BE2C (cell line): ENCODE results near the gene KRT33A.
"Not testable (repeated sequence)": the region's sequence is repeated elsewhere in the genome, so short reads cannot be mapped to it uniquely, and the experiment has no call there.

Experiments
- DNase-seq: peaks from one replicate; pipeline ENCODE4 v3.0.0-alpha.2; 2020
- H3K27me3 ChIP-seq: fragments of 250-450 bp; sonication (Bioruptor Pico); 2 replicates; pipeline ENCODE4 v1.5.1; 2020; ENCODE audit warnings: mild to moderate bottlenecking
- H3K36me3 ChIP-seq: fragments of 250-450 bp; sonication (Bioruptor Pico); 2 replicates; pipeline ENCODE4 v1.5.1; 2020; ENCODE audit warnings: mild to moderate bottlenecking
- H3K4me1 ChIP-seq: fragments of 250-450 bp; sonication (Bioruptor Pico); 2 replicates; pipeline ENCODE4 v1.5.1; 2020
- H3K4me3 ChIP-seq: 2 replicates; pipeline ENCODE4 v1.5.1; 2011; ENCODE audit warnings: low read depth, low read length
- H3K9me3 ChIP-seq: fragments of 250-450 bp; sonication (Bioruptor Pico); 2 replicates; pipeline ENCODE4 v1.5.1; 2020
- TF ChIP-seq, protein P1 (sequence below): IDR thresholded peaks from 2 replicates; pipeline ENCODE4 v1.5.1; 2012; ENCODE audit warnings: mild to moderate bottlenecking, low read depth, low read length

The KRT33A gene

DNA sequence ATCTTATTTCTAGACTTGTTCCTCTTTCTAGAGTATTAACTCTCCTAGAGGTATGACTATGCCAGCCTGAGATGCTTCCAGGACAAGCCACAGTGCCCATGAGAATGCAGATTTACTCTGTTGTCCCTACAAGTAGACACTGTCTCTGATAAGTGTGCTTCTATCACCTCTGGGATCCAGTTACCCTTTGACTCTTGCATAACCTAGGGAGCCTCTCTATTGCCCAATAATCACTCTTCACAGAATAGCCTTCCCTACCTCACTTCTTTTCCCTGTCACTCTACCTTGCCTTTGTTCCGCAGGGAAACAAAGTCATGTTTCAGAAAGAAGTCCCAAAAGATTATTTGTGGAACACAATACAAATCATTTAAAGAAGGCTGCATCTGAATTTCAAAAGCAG lies 33.1 kb upstream of the KRT33A start:
- Histone ChIP-seq H3K4me3 (no peak overlapping the region), H3K9me3 (no peaks in the 10 kb centered on the region; the same call in 1 of the 2 replicates), H3K27me3 (peaks cover 39% of the 10 kb centered on the region), H3K4me1 (no peaks in the 10 kb centered on the region), H3K36me3 (no peaks in the 10 kb centered on the region)
- DNase-seq, result no peak
- TF ChIP-seq, protein P1, sequence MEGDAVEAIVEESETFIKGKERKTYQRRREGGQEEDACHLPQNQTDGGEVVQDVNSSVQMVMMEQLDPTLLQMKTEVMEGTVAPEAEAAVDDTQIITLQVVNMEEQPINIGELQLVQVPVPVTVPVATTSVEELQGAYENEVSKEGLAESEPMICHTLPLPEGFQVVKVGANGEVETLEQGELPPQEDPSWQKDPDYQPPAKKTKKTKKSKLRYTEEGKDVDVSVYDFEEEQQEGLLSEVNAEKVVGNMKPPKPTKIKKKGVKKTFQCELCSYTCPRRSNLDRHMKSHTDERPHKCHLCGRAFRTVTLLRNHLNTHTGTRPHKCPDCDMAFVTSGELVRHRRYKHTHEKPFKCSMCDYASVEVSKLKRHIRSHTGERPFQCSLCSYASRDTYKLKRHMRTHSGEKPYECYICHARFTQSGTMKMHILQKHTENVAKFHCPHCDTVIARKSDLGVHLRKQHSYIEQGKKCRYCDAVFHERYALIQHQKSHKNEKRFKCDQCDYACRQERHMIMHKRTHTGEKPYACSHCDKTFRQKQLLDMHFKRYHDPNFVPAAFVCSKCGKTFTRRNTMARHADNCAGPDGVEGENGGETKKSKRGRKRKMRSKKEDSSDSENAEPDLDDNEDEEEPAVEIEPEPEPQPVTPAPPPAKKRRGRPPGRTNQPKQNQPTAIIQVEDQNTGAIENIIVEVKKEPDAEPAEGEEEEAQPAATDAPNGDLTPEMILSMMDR, result no peak

DNA sequence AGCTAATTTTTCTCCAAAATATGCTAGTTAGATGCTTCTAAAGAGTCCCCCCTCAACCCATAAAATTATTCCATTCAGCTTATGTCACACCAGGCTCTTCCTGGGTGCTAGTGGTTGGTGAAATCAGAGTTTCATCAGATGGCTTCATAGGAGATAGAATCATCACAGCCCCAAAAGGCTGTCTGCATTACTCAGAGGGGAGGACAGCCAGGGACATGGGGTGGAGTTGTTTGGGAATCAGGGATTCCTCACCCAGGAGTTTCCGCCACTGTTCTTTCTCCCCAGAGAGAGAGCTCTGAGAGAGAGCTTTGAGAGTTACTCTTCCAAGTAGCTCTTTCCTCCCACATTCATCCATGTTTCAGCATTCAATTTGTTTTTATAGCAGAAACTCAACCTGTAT lies 31.8 kb upstream of the KRT33A start:
- Histone ChIP-seq H3K27me3 (peaks cover 34% of the 10 kb centered on the region), H3K9me3 (no peaks in the 10 kb centered on the region; the same call in 1 of the 2 replicates), H3K4me3 (no peak overlapping the region), H3K4me1 (no peaks in the 10 kb centered on the region), H3K36me3 (no peaks in the 10 kb centered on the region)
- no peak for DNase-seq
- TF ChIP-seq, protein P1, result no peak

DNA sequence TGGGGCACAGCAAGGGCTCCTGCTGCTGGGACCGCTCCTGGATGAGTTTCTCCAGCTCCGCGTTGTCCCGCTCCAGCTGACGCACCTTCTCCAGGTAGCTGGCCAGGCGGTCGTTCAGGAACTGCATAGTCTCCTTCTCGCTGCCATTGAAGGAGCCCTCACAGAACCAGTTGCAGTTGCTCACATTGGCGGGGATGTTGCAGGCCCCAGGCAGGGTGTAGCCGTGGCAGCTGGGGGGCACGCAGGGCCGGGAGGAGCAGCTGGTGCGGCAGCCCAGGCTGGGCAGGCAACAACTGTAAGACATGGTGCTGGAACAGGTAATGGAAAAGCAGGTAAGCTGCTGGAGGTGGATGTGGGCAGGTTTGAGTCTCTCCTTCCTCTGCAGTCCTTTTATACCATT lies 31.3 kb upstream of the KRT33A start, which contains the start of gene KRT34:
TSS of gene KRT34 (minus strand) at position 364 of the 400 bp plus-strand sequence. CDS start at position 304, 60 bp downstream.
- not testable (repeated sequence) for H3K4me3 ChIP-seq, H3K9me3 ChIP-seq, H3K4me1 ChIP-seq, H3K36me3 ChIP-seq, DNase-seq
- peaks cover 35% of the 10 kb centered on the region for H3K27me3 ChIP-seq

DNA sequence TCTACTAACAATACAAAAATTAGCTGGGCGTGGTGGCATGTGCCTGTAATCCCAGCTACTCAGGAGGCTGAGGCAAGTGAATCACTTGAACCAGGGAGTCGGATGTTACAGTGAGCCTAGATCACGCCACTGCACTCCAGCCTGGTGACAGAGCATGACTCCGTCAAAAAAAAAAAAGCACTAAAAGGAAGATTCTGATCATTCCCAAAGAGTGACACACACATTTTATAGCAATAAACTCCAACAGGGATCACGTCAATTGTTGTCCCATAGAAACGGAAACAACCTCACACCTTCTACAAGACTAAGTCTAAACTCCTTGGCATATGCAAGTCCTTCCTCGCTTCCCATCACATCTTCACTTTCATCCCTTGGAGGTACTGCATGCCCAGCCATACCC lies 29.5 kb upstream of the KRT33A start:
- not testable (repeated sequence) for H3K36me3 ChIP-seq, H3K4me1 ChIP-seq, H3K9me3 ChIP-seq, DNase-seq, H3K4me3 ChIP-seq
- H3K27me3 ChIP-seq, result peaks cover 36% of the 10 kb centered on the region

DNA sequence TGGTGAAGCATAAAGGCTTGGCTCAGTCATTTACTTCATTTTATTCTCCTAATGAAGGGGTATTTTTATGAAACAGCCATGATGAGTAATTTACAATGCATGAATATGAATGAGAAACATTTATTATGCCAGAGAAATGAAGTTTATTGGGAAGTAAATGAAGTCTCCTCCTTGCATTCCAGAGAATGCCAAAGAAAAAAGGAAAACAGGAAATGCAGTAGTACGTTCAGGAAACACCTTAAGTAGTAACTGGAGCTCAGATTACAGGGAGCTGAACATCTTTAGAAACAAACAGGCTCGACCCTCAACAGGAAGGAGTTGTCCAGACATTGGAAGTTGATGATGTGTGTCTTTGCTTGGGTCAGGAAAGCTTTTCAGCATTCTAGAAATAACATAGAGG lies 26.9 kb upstream of the KRT33A start:
- H3K36me3 ChIP-seq, result no peaks in the 10 kb centered on the region
- H3K4me1 ChIP-seq, result no peaks in the 10 kb centered on the region
- peaks cover 28% of the 10 kb centered on the region for H3K27me3 ChIP-seq
- TF ChIP-seq, protein P1, result no peak
- DNase-seq, result no peak
- H3K9me3 ChIP-seq, result no peaks in the 10 kb centered on the region; the same call in 1 of the 2 replicates
- H3K4me3 ChIP-seq, result no peak overlapping the region

DNA sequence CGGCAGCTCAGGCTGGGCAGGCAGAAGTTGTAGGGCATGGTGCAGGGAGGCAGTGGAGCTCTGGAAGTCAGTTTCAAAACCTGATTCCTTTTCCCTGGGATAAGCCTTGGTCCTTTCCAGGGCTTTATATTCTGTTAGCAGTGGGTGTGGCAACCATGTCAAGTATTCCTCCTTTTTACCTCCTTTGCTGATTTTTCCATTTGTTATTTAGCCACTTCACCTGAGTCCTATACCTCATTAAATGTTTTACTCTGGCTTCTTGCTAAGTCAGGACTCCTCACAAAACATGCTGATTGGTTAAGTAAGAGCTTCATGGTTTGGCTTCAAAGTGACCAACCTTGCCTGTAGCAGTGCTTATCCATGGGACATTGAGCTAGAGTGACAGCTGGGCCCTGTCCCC lies 19.1 kb upstream of the KRT33A start, which contains the start of gene KRT33B:
TSS of gene KRT33B (minus strand) at position 101 of the 400 bp plus-strand sequence. CDS start at position 38, 63 bp downstream.
- no peak for DNase-seq
- no peaks in the 10 kb centered on the region for H3K4me1 ChIP-seq
- H3K36me3 ChIP-seq, result no peaks in the 10 kb centered on the region
- TF ChIP-seq, protein P1, result no peak
- H3K4me3 ChIP-seq, result no peak within 1 kb of the TSS
- no peaks in the 10 kb centered on the region for H3K27me3 ChIP-seq
- no peaks in the 10 kb centered on the region for H3K9me3 ChIP-seq

DNA sequence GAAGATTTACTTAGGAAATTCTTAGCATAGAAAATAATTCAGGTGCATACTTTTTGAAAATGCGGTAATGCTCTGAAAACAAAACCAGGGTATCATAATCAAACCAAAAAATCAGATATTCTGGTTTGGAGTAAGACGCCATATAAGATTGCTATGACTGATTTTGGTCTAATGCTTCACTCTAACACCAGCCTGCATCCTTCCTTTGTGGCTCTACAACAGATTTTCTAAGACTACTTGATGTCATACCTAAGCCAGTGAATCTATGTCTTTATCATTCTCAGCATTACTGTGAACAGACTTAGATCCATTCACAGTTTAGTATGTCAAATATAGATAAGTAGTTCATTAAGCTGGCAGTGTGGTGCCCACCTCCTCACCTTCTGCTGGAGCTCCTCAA lies 18.4 kb upstream of the KRT33A start:
- Histone ChIP-seq H3K36me3 (no peaks in the 10 kb centered on the region), H3K4me3 (no peak overlapping the region), H3K27me3 (no peaks in the 10 kb centered on the region), H3K4me1 (no peaks in the 10 kb centered on the region), H3K9me3 (no peaks in the 10 kb centered on the region)
- no peak for DNase-seq
- TF ChIP-seq, protein P1, result no peak
